Measurements from ENCODE around the gene PYGO1. TPM values are rescaled to one million over a fixed set of nuclear protein-coding genes. Genes with fewer than 3 reads are reported as not detected.

The PYGO1 gene
- total RNA-seq, 1 experiment from 2014 or later = 0.24 TPM

DNA sequence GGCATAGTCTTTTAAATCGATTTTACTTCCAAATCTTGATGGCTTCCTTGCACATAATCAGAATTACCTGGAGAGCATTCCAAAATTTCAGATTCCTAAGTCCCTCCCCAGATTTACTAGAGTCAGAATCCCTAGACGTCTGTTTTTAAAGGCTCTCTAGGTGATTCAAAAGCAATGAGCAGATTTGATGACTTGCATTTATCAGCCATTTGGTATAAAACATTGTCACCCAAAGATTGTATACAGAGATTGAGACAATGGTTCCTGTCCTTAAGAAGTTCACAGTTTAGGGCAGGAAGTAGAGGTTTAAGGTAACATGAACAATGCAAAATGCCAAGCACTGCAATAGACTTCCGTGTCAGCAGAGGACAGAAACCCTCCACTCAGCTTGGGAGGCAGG is 2.6 kb upstream of the PYGO1 start:
- DNase-seq = no peak
- no peak overlapping the region for H3K4me3 ChIP-seq (ENCODE audit: insufficient read depth, low read depth, low read length)
- H3K27me3 ChIP-seq (ENCODE audit: control insufficient read depth, insufficient read depth, low read length) = peaks cover 36% of the 10 kb centered on the region
- H3K36me3 ChIP-seq (replicated peaks; ENCODE audit: control insufficient read depth, insufficient read depth, low read length) = no peaks in the 10 kb centered on the region

DNA sequence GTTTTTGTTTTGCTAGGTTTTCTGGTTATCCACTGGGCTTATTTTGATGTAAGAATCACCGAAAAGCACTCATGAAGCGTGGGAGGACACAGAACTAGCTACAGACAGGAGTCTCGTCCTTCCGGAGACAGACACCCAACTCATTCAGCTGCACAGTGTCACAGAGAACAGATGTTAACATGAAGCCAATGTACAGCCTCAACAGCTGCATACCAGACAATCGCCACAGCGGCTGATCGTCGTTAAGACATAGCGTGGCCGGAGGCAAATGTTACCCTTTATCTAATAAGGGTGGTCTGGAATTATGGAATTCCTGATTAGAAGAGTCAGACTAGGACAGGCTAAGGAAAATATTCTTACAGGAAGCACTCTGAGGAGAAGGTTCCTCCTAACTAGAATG is 1.1 kb upstream of the PYGO1 start:
- H3K27me3 ChIP-seq (ENCODE audit: control insufficient read depth, insufficient read depth, low read length) = peaks cover 38% of the 10 kb centered on the region

DNA sequence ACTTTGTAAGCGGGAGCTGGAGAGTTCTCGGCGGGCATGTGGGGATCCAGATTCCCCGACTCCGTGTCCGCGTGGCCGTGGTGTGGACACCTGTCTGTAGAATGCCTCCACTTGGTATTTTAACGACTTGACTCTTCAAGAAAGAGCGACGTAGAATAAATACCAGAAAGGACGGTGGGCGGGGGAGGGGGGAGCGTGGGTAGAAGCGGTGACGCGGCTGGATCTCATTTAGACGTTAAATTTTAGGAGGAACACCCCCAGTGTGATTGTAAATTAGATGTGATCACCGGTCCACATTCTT is 620 bp upstream of the PYGO1 start:
- Histone ChIP-seq H3K27me3 (ENCODE audit: control insufficient read depth, insufficient read depth, low read length) (peaks cover 38% of the 10 kb centered on the region), H3K4me3 (ENCODE audit: insufficient read depth, low read depth, low read length) (peak overlapping the region; percentile 51), H3K36me3 (replicated peaks; ENCODE audit: control insufficient read depth, insufficient read depth, low read length) (no peaks in the 10 kb centered on the region)
- DNase-seq = peak; percentile 48

More for the DNA sequence above, 1.1 kb upstream of the PYGO1 start:
- no peak for DNase-seq
- no peaks in the 10 kb centered on the region for H3K36me3 ChIP-seq (replicated peaks; ENCODE audit: control insufficient read depth, insufficient read depth, low read length)
- no peak overlapping the region for H3K4me3 ChIP-seq (ENCODE audit: insufficient read depth, low read depth, low read length)

GRCh38 chr15:55587321-55588069 is 650 bp downstream of the PYGO1 start:
- Histone ChIP-seq H3K4me3 (ENCODE audit: insufficient read depth, low read depth, low read length) (peak overlapping the region; percentile 49), H3K36me3 (replicated peaks; ENCODE audit: control insufficient read depth, insufficient read depth, low read length) (no peaks in the 10 kb centered on the region), H3K27me3 (ENCODE audit: control insufficient read depth, insufficient read depth, low read length) (peaks cover 38% of the 10 kb centered on the region)
- peak; percentile 85 for DNase-seq

DNA sequence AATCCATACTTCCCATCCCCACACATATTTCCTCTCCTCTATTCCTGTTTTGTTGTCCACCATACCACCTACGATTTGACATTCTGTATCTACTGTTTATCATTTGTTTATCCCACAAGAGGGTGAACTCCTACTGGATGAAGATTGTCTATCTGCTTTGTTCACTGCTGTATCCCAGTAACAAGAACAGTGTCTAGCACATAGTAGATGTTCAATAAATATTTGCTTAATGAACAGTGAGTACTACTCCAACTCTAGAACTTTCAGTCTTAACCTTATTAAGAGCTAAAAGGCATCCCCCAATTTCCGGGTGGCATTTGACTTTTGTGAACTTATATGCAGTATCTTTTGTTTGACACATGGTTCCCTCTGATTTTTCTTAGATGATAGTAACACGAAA is 1.3 kb downstream of the PYGO1 start:
- DNase-seq = no peak
- Histone ChIP-seq H3K4me3 (ENCODE audit: insufficient read depth, low read depth, low read length) (no peak overlapping the region), H3K27me3 (ENCODE audit: control insufficient read depth, insufficient read depth, low read length) (peaks cover 38% of the 10 kb centered on the region), H3K36me3 (replicated peaks; ENCODE audit: control insufficient read depth, insufficient read depth, low read length) (no peaks in the 10 kb centered on the region)

DNA sequence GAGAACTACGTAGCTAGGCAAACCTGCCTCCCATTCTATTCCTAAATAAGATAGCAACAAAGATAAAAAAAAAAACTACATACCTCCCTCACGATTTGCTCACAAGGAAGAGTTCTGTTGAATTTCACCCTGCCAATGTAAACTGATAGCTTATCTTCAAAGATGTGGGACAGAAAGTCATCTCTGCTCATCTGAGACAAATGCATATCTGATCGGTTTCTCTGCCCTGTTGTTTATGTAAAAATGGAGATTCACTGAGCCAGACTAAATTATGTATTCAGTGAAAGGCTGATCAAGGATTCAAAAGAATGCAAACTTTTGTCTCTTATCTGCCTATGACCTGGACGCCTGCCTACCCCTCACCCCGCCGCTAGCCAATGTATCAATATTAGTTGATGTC is 11.2 kb downstream of the PYGO1 start:
- no peak overlapping the region for H3K4me3 ChIP-seq (ENCODE audit: insufficient read depth, low read depth, low read length)
- no peaks in the 10 kb centered on the region for H3K36me3 ChIP-seq (replicated peaks; ENCODE audit: control insufficient read depth, insufficient read depth, low read length)
- no peak for DNase-seq
- no peaks in the 10 kb centered on the region for H3K27me3 ChIP-seq (ENCODE audit: control insufficient read depth, insufficient read depth, low read length)

DNA sequence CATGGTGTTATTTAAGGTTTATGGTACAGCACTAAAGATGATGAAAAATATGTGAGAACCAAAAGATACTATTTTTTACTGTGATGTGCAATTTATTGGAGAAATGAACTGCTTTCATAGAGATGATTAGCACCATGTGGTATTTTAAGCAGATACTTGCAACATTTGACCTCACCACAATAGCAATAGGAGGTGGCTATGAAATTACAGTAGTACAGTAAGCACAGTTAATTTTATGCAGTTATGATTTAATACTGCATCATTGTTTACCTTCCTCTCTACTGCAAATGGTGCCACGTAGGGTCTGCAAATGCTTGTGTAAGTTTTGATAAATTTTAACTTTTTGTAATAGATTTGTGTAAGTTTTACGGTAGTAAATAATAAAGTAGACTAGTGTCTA is 14.0 kb downstream of the PYGO1 start:
- DNase-seq = no peak
- H3K27me3 ChIP-seq (ENCODE audit: control insufficient read depth, insufficient read depth, low read length) = no peaks in the 10 kb centered on the region
- no peaks in the 10 kb centered on the region for H3K36me3 ChIP-seq (replicated peaks; ENCODE audit: control insufficient read depth, insufficient read depth, low read length)
- H3K4me3 ChIP-seq (ENCODE audit: insufficient read depth, low read depth, low read length) = no peak overlapping the region

GRCh38 chr15:55573224-55573623 is 14.9 kb downstream of the PYGO1 start:
- no peak for DNase-seq
- no peaks in the 10 kb centered on the region for H3K36me3 ChIP-seq (replicated peaks; ENCODE audit: control insufficient read depth, insufficient read depth, low read length)
- no peaks in the 10 kb centered on the region for H3K27me3 ChIP-seq (ENCODE audit: control insufficient read depth, insufficient read depth, low read length)
- H3K4me3 ChIP-seq (ENCODE audit: insufficient read depth, low read depth, low read length) = no peak overlapping the region

- Histone ChIP-seq H3K27me3 (ENCODE audit: control insufficient read depth, insufficient read depth, low read length) (no peaks in the 10 kb centered on the region), H3K4me3 (ENCODE audit: insufficient read depth, low read depth, low read length) (no peak overlapping the region), H3K36me3 (replicated peaks; ENCODE audit: control insufficient read depth, insufficient read depth, low read length) (no peaks in the 10 kb centered on the region)
- DNase-seq = peak; percentile 19
These were observed 23.6 kb downstream of the PYGO1 start for GRCh38 chr15:55564347-55565145.

GRCh38 chr15:55562601-55563000 is 25.5 kb downstream of the PYGO1 start:
- Histone ChIP-seq H3K36me3 (replicated peaks; ENCODE audit: control insufficient read depth, insufficient read depth, low read length) (no peaks in the 10 kb centered on the region), H3K27me3 (ENCODE audit: control insufficient read depth, insufficient read depth, low read length) (no peaks in the 10 kb centered on the region), H3K4me3 (ENCODE audit: insufficient read depth, low read depth, low read length) (no peak overlapping the region)
- DNase-seq = no peak

DNA sequence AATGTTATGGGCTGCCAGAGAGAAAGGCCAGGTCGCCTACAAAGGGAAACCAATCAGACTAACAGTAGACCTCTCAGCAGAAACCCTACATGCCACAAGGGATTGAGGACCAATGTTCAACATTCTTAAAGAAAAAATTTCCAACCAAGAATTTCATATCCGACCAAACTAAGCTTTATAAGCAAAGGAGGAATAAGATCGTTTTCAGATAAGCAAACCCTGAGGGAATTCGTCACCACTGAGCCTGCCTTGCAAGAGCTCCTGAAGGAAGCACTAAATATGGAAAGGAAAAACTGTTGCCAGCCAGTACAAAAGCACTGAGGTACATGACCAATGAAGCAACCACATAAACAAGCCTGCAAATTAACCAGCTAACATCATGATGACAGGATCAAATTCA is 33.1 kb downstream of the PYGO1 start:
- H3K36me3 ChIP-seq (replicated peaks; ENCODE audit: control insufficient read depth, insufficient read depth, low read length) = no peaks in the 10 kb centered on the region
- DNase-seq = no peak
- no peaks in the 10 kb centered on the region for H3K27me3 ChIP-seq (ENCODE audit: control insufficient read depth, insufficient read depth, low read length)
- H3K4me3 ChIP-seq (ENCODE audit: insufficient read depth, low read depth, low read length) = no peak overlapping the region

- no peak for DNase-seq
- Histone ChIP-seq H3K4me3 (ENCODE audit: insufficient read depth, low read depth, low read length) (no peak overlapping the region), H3K27me3 (ENCODE audit: control insufficient read depth, insufficient read depth, low read length) (no peaks in the 10 kb centered on the region), H3K36me3 (replicated peaks; ENCODE audit: control insufficient read depth, insufficient read depth, low read length) (no peaks in the 10 kb centered on the region)
These were observed 35.2 kb downstream of the PYGO1 start for GRCh38 chr15:55552926-55553325.

GRCh38 chr15:55552451-55552850 is 35.7 kb downstream of the PYGO1 start:
- Histone ChIP-seq H3K4me3 (ENCODE audit: insufficient read depth, low read depth, low read length) (no peak overlapping the region), H3K27me3 (ENCODE audit: control insufficient read depth, insufficient read depth, low read length) (no peaks in the 10 kb centered on the region), H3K36me3 (replicated peaks; ENCODE audit: control insufficient read depth, insufficient read depth, low read length) (no peaks in the 10 kb centered on the region)
- no peak for DNase-seq

DNA sequence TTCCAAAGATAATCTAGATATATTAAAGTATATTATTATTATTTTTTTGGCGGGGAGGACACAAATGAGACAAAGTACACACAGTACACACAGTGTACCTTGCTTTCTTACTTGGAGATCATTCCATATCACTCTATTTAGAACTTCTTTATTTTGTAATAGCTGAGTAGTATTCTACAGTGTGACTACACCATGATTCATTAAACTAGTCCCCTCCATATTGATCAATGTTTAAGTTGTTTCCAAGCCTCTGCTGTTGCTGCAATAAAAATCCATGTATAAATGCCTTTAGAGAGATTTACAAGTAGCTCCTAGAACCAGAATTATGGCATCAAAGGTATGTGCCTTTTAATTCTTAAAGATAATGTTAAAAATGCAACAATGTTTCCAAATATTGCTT is 38.8 kb downstream of the PYGO1 start:
- Histone ChIP-seq H3K36me3 (replicated peaks; ENCODE audit: control insufficient read depth, insufficient read depth, low read length) (no peaks in the 10 kb centered on the region), H3K27me3 (ENCODE audit: control insufficient read depth, insufficient read depth, low read length) (no peaks in the 10 kb centered on the region), H3K4me3 (ENCODE audit: insufficient read depth, low read depth, low read length) (no peak overlapping the region)
- no peak for DNase-seq

GRCh38 chr15:55546718-55547117 is 41.4 kb downstream of the PYGO1 start:
- no peak for DNase-seq
- Histone ChIP-seq H3K36me3 (replicated peaks; ENCODE audit: control insufficient read depth, insufficient read depth, low read length) (no peaks in the 10 kb centered on the region), H3K4me3 (ENCODE audit: insufficient read depth, low read depth, low read length) (no peak overlapping the region), H3K27me3 (ENCODE audit: control insufficient read depth, insufficient read depth, low read length) (no peaks in the 10 kb centered on the region)
